Measurements from ENCODE around the gene EFHC1.

GRCh38 chr6:52550870-52551269 lies 130.7 kb downstream of the EFHC1 start:
- TF ChIP-seq CTCF (IDR thresholded peaks at IDR 0.05; ENCODE audit: low read depth, low read length, missing input control) (no peak), TAF1 (conservative IDR thresholded peaks at IDR 0.05) (no peak), JUND (IDR thresholded peaks at IDR 0.05) (no peak)
